GM12878 (cell line): ENCODE data around the gene TOMT. TPM values are rescaled to one million over a fixed set of nuclear protein-coding genes. Genes with fewer than 3 reads are reported as not detected.

Experiments
- ATAC-seq: fragments of 200-7000 bp; cut with Tn5 transposase; 3 replicates; pipeline ENCODE4 v1.9.1; 2020; ENCODE audit warnings: mild to moderate bottlenecking, moderate library complexity
- BruUV-seq: library from RNA; stranded (reverse); fragments of 400-500 nt; replicated peaks from 2 replicates; lab custom pipeline; 2021; lab: Mats Ljungman, UMichigan
- CTCF ChIA-PET: fragments of 300-600 bp; sonication (Branson Sonifier 250); formaldehyde crosslinking; extraction: SDS; loops from one replicate; lab custom pipeline; 2021; ENCODE audit warnings: inconsistent platforms; lab: Yijun Ruan, JAX
- POLR2A ChIA-PET: fragments of 350-600 bp; formaldehyde crosslinking; extraction: SDS; loops from one replicate; lab custom pipeline; 2021; ENCODE audit warnings: inconsistent platforms; lab: Charles Lee
- RAD21 ChIA-PET: fragments of 300-600 bp; sonication (Branson Sonifier 250); formaldehyde crosslinking; loops from one replicate; lab custom pipeline; 2023; ENCODE audit warnings: antibody characterized with exemption; ENCODE audit not compliant: unreplicated experiment; lab: Charles Lee
- SMC1A ChIA-PET: fragments of 300-600 bp; sonication (Branson Sonifier 250); formaldehyde crosslinking; loops from one replicate; lab custom pipeline; 2023; ENCODE audit not compliant: unreplicated experiment, uncharacterized antibody; lab: Charles Lee
- DNase-seq: peaks from one replicate; pipeline ENCODE4 v3.0.0-alpha.2; 2011; ENCODE audit warnings: low read depth, low spot score
- FAIRE-seq: peaks from 3 replicates; lab custom pipeline; 2011; peaks lifted over from hg19 to GRCh38; lab: Jason Lieb, UNC
- H2AFZ ChIP-seq: 2 replicates; pipeline ENCODE4 v1.6.0; 2011; ENCODE audit warnings: low read depth, low read length, control low read depth; ENCODE audit not compliant: control insufficient read depth
- H3K27ac ChIP-seq: 2 replicates; pipeline ENCODE4 v1.5.1; 2011; ENCODE audit warnings: control low read depth; ENCODE audit not compliant: control insufficient read depth, insufficient read depth
- H3K27me3 ChIP-seq, 2 experiments: replicated peaks in 1 of 2; 2 replicates each; pipeline versions ENCODE4 v1.6.0 to v1.6.1; 2011; ENCODE audit warnings: low read length in 1 of 2; ENCODE audit not compliant: control insufficient read depth in 2 of 2, insufficient read depth in 2 of 2
- H3K36me3 ChIP-seq, 2 experiments: 2 replicates each; pipeline ENCODE4 v1.5.1; 2011; ENCODE audit warnings: low read length in 1 of 2; ENCODE audit not compliant: control insufficient read depth in 2 of 2, insufficient read depth in 2 of 2
- H3K4me1 ChIP-seq: 2 replicates; pipeline ENCODE4 v1.6.1; 2011; ENCODE audit warnings: mild to moderate bottlenecking, low read length, moderate library complexity, mixed read lengths; ENCODE audit not compliant: control insufficient read depth, insufficient read depth
- H3K4me2 ChIP-seq: 2 replicates; pipeline ENCODE4 v1.6.0; 2011; ENCODE audit warnings: control low read depth; ENCODE audit not compliant: control insufficient read depth, insufficient read depth
- H3K4me3 ChIP-seq: fragments of 200-600 bp; sonication (generic); 2 replicates; pipeline ENCODE4 v1.5.1; 2016
- H3K79me2 ChIP-seq: 2 replicates; pipeline ENCODE4 v1.6.0; 2011; ENCODE audit warnings: low read length; ENCODE audit not compliant: control insufficient read depth, insufficient read depth
- H3K9ac ChIP-seq: 2 replicates; pipeline ENCODE4 v1.8.0; 2011; ENCODE audit warnings: low read length, control low read depth, mixed read lengths; ENCODE audit not compliant: control insufficient read depth, insufficient read depth
- H3K9me3 ChIP-seq: replicated peaks from 3 replicates; pipeline ENCODE4 v1.5.1; 2011; ENCODE audit warnings: mild to moderate bottlenecking, low read length; ENCODE audit not compliant: control insufficient read depth, insufficient read depth
- H4K20me1 ChIP-seq: 2 replicates; pipeline ENCODE4 v1.6.0; 2011; ENCODE audit not compliant: control insufficient read depth, insufficient read depth
- CBFB ChIP-seq: IDR thresholded peaks from 2 replicates; pipeline ENCODE4 v1.6.1; 2016; ENCODE audit warnings: antibody characterized with exemption, low read depth
- GABPA ChIP-seq: IDR thresholded peaks from 2 replicates; pipeline ENCODE4 v1.6.1; 2014; ENCODE audit warnings: antibody characterized with exemption, low read depth, mild to moderate bottlenecking, inconsistent platforms
- IKZF1 ChIP-seq: fragments of 450-650 bp; conservative IDR thresholded peaks from 2 replicates; pipeline ENCODE4 v1.6.1; 2017; ENCODE audit warnings: antibody characterized with exemption, mild to moderate bottlenecking
- IRF5 ChIP-seq: fragments of 450-650 bp; IDR thresholded peaks from 2 replicates; pipeline ENCODE4 v1.6.1; 2017; ENCODE audit warnings: borderline replicate concordance
- NFYA ChIP-seq: IDR thresholded peaks from 2 replicates; pipeline ENCODE4 v1.6.1; 2011; ENCODE audit warnings: low read depth, mild to moderate bottlenecking, low read length, improper control_type of control experiment, borderline replicate concordance
- SPI1 ChIP-seq: IDR thresholded peaks from 2 replicates; pipeline ENCODE4 v1.6.1; 2011; ENCODE audit warnings: low read depth, mild to moderate bottlenecking, low read length, moderate library complexity, borderline replicate concordance; ENCODE audit not compliant: insufficient read depth
- STAT1 ChIP-seq: fragments of 450-650 bp; conservative IDR thresholded peaks from 2 replicates; pipeline ENCODE4 v1.6.1; 2014; ENCODE audit warnings: antibody characterized with exemption, mild to moderate bottlenecking
- STAT3 ChIP-seq: IDR thresholded peaks from 2 replicates; pipeline ENCODE4 v1.6.1; 2011; ENCODE audit warnings: low read depth, low read length, improper control_type of control experiment
- TCF3 ChIP-seq: IDR thresholded peaks from 2 replicates; pipeline ENCODE4 v1.6.1; 2012; ENCODE audit warnings: low read depth, mild to moderate bottlenecking, low read length, borderline replicate concordance; ENCODE audit not compliant: insufficient read depth
- YBX1 ChIP-seq: fragments of 450-650 bp; IDR thresholded peaks from 2 replicates; pipeline ENCODE4 v1.6.1; 2016; ENCODE audit warnings: antibody characterized with exemption
- ZNF217 ChIP-seq: fragments of 450-650 bp; IDR thresholded peaks from 2 replicates; pipeline ENCODE4 v1.6.1; 2017; ENCODE audit warnings: antibody characterized with exemption, mild to moderate bottlenecking
- WGBS: methylation state at CpG from one replicate; pipeline ENCODE4 v1.1.6; 2016; ENCODE audit warnings: low lambda C conversion rate; ENCODE audit not compliant: insufficient replicate concordance, insufficient coverage; ENCODE audit errors: missing lambda C conversion rate; 5-methylcytosine and 5-hydroxymethylcytosine counted together
- in situ Hi-C: fragments of 300-500 bp; cut with MboI; formaldehyde crosslinking; loops from 9 replicates; pipeline ENCODE4 v1.14.3; 2018; ENCODE audit warnings: mixed read lengths
- intact Hi-C: fragments of 100-400 bp; cut with micrococcal nuclease; formaldehyde crosslinking; loops from one replicate; pipeline ENCODE4 v1.14.2; 2022; ENCODE audit not compliant: unreplicated experiment
- polyA plus RNA-seq, 11 experiments: library from polyadenylated mRNA; depleted of rRNA in 4 of 11; unstranded in 6 of 11; stranded (reverse) in 5 of 11; fragments of >200 nt; fragmentation: Nextera tagmentation in 4 of 11; fragmentation: Illumina TruSeq in 1 of 11; extraction: Ambion mirVana in 4 of 11; extraction: Trizol in 1 of 11; gene quantifications; 1 replicate in 1 of 11; 2 replicates in 10 of 11; pipeline versions ENCODE4 v1.2.1 to v1.2.3, GENCODE V29; 2011 to 2016; ENCODE audit warnings: inconsistent platforms in 2 of 11, missing spikeins in 2 of 11, low read depth in 1 of 11
- total RNA-seq, 4 experiments: library from RNA; depleted of rRNA in 3 of 4; stranded (reverse); fragments of >200 nt in 3 of 4; fragmentation: Illumina TruSeq in 1 of 4; extraction: Trizol in 1 of 4; gene quantifications; 2 replicates each; pipeline versions ENCODE4 v1.2.1 to v1.2.3, GENCODE V29; 2013 to 2021
- TF ChIP-seq, protein P1 (sequence below): IDR thresholded peaks from 2 replicates; pipeline ENCODE4 v1.6.1; 2012; ENCODE audit warnings: improper control_type of control experiment, low read depth, low read length; ENCODE audit not compliant: insufficient replicate concordance
- TF ChIP-seq, protein P2 (sequence below): IDR thresholded peaks from 2 replicates; pipeline ENCODE4 v1.6.1; 2011; ENCODE audit warnings: mild to moderate bottlenecking, low read depth, low read length, moderate library complexity; ENCODE audit not compliant: insufficient replicate concordance

TOMT gene
- total and polyA plus RNA-seq, 10 of the 15 experiments (the other 5 are each of a cell fraction or from before 2014, with no cell fraction given), result not detected

DNA sequence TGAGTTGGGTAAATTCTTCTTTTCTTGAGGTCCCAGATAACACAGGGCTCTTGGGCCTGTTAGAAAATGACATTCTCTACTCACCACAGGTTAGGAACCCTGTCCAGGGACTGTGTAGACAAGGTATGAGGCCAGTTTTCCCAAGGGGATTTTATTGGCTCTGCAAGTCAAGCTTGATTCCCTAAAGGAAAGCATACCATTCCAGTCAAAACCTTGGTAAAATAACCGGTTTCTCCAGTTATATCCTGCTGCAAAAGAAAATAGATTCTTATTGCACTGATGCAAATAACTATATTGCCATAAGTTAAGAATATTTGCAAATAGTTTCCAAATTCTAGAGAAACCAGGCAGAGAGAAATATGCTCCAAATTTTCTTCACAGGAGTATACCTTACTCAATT lies 20.2 kb downstream of the TOMT start (continued):
- TF ChIP-seq STAT1 (no peak), IRF5 (no peak), ZNF217 (no peak)

GRCh38 chr11:72127923-72128322 lies 22.2 kb downstream of the TOMT start:
- WGBS, result 48% methylated on average over 2 of the region's 2 CpGs
- TF ChIP-seq, protein P1, sequence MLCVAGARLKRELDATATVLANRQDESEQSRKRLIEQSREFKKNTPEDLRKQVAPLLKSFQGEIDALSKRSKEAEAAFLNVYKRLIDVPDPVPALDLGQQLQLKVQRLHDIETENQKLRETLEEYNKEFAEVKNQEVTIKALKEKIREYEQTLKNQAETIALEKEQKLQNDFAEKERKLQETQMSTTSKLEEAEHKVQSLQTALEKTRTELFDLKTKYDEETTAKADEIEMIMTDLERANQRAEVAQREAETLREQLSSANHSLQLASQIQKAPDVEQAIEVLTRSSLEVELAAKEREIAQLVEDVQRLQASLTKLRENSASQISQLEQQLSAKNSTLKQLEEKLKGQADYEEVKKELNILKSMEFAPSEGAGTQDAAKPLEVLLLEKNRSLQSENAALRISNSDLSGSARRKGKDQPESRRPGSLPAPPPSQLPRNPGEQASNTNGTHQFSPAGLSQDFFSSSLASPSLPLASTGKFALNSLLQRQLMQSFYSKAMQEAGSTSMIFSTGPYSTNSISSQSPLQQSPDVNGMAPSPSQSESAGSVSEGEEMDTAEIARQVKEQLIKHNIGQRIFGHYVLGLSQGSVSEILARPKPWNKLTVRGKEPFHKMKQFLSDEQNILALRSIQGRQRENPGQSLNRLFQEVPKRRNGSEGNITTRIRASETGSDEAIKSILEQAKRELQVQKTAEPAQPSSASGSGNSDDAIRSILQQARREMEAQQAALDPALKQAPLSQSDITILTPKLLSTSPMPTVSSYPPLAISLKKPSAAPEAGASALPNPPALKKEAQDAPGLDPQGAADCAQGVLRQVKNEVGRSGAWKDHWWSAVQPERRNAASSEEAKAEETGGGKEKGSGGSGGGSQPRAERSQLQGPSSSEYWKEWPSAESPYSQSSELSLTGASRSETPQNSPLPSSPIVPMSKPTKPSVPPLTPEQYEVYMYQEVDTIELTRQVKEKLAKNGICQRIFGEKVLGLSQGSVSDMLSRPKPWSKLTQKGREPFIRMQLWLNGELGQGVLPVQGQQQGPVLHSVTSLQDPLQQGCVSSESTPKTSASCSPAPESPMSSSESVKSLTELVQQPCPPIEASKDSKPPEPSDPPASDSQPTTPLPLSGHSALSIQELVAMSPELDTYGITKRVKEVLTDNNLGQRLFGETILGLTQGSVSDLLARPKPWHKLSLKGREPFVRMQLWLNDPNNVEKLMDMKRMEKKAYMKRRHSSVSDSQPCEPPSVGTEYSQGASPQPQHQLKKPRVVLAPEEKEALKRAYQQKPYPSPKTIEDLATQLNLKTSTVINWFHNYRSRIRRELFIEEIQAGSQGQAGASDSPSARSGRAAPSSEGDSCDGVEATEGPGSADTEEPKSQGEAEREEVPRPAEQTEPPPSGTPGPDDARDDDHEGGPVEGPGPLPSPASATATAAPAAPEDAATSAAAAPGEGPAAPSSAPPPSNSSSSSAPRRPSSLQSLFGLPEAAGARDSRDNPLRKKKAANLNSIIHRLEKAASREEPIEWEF, result no peak
- TF ChIP-seq IKZF1 (no peak), YBX1 (no peak), GABPA (no peak), NFYA (no peak), SPI1 (no peak), TCF3 (no peak), STAT3 (no peak), CBFB (no peak)
- TF ChIP-seq, protein P2, sequence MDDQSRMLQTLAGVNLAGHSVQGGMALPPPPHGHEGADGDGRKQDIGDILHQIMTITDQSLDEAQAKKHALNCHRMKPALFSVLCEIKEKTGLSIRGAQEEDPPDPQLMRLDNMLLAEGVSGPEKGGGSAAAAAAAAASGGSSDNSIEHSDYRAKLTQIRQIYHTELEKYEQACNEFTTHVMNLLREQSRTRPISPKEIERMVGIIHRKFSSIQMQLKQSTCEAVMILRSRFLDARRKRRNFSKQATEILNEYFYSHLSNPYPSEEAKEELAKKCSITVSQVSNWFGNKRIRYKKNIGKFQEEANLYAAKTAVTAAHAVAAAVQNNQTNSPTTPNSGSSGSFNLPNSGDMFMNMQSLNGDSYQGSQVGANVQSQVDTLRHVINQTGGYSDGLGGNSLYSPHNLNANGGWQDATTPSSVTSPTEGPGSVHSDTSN, result no peak

More at GRCh38 chr11:72127923-72128322, 22.2 kb downstream of the TOMT start:
- Histone ChIP-seq H3K9me3 (peaks cover 2% of the 10 kb centered on the region; the same call in 2 of the 3 replicates), H2AFZ (no peak overlapping the region), H3K36me3 (no peaks in the 10 kb centered on the region), H3K27ac (no peak overlapping the region), H4K20me1 (no peaks in the 10 kb centered on the region), H3K4me1 (no peaks in the 10 kb centered on the region), H3K9ac (no peak overlapping the region), H3K27me3 (no peaks in the 10 kb centered on the region), H3K79me2 (no peaks in the 10 kb centered on the region), H3K4me3 (no peak overlapping the region), H3K4me2 (no peak overlapping the region)
- POLR2A ChIA-PET, result no interaction called here
- CTCF ChIA-PET, result interaction anchor here (0.6 to 1.4 kb wide), 3 partner anchors 16 to 103 kb away, joined by 3 to 6 read pairs (median 4); no protein-coding TSS in a partner anchor
- ATAC-seq (no peak), FAIRE-seq (no peak), DNase-seq (no peak)
- SMC1A ChIA-PET, result interaction anchor here (0.6 to 1.9 kb wide), 4 partner anchors 19 to 336 kb away, joined by 3 to 6 read pairs (median 4); no protein-coding TSS in a partner anchor
- in situ Hi-C loops (no loop called here), intact Hi-C loops (no loop called here)
- RAD21 ChIA-PET, result no interaction called here
- BruUV-seq, result no TSS peak
